ENCODE measurements around the gene KCNH2. TPM values are rescaled to one million over a fixed set of nuclear protein-coding genes. Genes with fewer than 3 reads are reported as not detected.

Gene KCNH2
- total RNA-seq, 1 donor from 2014 or later, result not detected

DNA sequence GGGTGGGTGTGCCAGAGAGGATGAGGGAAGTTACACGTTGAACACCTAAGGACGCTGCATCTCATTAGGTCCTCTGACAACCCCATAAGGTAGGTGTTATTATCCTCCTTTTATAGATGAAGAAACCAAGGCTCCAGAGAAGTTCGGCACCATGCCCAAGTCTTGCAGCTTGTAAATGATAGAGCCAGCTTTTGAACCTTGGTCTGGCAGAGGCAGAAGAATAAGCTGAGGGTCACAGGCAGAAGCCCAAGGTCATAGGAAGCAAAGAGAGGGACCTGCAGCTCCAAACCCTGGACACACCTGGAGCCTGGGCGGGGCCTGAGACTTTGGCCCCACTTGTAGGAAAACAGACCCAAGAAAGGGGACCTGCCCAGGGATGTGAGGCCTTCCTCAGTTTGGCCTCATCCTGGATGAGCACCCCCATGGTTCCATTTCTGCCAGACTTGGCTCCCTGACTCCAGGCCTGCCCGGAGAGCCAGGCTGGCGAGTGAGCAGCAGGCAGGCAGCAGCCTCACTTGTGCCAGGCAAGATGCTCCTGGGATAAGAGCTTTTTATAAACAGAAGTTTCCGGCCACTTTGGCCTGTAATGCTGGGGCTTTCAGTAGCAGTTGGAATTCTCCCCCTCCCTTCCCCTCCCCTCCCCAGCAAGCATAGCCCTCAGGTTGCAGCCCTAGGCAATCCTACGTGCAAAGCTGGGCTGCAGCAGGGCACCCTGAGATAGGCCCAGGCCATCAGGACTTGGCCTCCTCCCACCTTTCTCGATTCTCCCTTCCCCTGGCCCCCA lies 2.4 kb downstream of the KCNH2 start:
- DNase-seq (ENCODE audit: low read depth in 2 of 2), result no peak

DNA sequence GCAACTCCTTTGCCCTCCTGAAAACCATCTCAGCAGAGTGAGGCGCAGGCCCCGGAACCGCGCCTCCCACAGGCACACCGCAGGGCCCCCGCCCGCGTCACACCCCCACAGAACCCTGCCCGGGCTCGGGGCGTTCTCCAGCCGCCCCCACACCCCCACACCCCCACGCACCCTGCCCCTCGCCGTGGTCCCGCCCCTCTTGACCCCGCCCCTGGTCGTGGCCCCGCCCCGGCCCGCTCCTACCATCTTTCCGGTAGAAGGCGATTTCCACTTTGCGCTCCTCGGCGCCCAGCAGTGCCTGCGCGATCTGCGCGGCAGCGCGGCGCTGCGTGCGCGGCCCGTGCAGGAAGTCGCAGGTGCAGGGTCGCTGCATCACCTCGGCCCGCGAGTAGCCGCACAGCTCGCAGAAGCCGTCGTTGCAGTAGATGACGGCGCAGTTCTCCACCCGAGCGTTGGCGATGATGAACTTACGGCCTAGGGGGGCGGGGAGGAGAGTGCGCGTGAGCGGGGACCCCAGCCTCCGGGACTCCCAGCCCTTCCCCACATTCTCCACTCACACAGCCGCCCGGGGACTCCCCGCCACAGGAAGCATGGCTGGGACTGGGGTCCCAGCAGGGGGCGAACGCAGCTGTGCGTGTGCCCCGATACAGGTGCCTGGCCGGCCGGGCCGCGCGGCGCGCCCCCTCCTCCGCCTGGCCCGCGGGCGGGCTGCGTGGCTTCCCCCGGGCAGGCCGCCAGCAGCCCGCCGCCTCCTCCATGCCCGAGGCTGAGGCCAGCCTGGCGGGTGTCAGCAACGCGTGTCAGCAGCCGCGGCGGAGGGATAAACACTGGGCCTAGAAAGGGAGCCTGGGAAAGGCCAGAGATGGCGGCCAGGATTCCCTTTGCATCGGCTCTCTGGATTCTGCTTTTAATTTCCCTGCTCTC lies 3.4 kb downstream of the KCNH2 start:
- peak in 1 of 2 donors; percentile 42 for DNase-seq (ENCODE audit: low read depth in 2 of 2)

DNA sequence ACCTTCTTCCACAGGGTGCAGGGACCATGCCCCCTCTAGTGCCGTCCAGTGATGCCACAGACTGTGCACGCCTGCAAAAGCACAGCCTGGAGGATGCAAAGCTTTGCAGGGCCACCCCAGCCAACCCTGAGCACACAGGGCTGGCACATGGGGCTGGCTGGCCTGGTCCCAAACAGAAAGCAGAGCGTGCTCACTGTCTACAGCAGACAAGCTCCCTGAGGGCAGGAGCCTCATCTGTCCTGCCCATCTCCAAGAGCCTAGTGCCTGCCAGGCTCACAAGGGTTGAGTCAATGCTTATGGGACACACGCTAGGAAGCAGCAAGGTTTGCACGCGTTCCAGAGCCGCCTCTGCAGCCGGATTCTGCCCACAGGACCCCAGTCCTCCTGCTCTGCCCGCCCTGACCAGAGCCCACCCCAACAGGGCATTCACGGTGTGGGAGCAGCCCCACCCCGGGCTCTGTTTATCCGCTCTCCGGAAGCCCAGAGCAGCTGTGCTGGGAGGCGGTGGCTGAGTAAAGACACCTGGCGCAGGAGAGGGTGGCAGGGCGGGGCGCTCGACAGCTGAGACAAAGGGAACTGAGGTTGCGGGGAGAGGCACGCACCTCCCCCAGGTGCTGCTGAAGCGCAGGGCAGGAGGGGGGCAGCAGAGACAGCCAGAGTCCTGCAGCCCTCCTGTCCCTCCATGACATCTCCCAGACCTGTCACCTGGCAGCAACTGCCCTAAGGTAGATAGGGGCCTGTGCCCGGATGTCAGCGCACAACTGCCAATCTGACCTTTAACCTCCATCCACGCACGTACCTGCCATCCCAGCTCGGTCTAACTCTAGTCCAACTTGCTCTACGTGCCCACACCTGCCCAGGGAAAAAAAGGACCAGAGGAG lies 4.3 kb downstream of the KCNH2 start:
- DNase-seq (ENCODE audit: low read depth in 2 of 2), result no peak

DNA sequence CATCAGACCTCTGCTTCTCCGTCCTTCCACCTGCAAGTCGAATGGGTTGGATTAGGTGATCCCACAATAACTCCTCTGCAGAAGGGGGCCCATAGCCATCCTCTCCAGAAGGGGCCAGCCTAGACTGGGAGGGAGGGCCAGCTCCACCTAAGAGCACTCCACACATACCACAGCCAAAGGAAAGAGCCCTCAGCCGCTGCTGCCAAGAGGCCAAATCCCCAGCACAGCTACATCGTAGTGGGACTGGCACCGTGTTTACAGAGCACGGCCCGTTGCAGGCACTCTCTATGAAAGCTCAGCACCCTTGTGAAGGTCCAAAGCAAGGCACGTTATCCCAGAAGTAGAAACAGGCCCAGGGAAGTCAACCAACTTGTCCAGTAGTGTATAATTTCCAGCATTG lies 5.4 kb downstream of the KCNH2 start:
- DNase-seq (ENCODE audit: low read depth in 2 of 2), result no peak

- DNase-seq (ENCODE audit: low read depth in 2 of 2), result no peak
These were observed 6.1 kb downstream of the KCNH2 start for GRCh38 chr7:150972023-150972468.

DNA sequence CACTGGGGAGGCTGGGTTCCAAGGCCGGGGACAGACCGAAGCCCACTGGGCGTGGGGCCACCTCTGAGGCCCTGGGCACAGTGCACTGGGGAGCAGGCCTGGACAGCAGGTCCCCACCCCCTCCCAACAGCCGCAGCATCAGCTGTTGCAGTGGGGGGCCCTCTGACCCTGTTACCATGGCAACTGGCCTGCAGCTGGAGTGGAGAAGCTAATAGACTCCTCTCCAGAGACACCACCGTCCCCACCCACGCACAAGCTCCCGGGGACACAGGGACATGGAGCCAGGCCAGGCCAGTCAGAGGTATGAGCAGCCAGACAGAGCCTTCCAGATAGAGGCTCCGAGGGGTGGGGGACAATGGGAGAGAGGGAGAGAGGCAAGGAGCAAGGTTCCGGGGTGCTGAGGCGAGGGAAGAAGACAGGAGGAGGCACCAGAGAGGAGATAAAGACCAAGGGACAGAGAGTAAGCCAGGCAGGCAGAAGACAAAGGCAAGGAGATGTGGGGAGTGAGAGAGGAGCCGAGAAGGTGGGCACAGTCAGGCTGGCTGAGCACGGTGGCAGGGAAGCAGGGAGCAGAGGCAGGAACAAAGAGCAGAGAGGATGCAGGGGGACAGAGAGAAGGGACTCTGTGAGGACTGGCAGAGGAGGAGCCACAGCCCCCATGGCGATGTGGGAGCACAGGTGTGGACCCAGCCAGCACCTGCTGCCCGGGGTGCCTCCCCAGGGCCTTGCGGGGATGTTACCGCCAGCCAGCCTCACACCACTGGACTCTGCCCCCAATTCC lies 6.7 kb downstream of the KCNH2 start:
- no peak for DNase-seq (ENCODE audit: low read depth in 2 of 2)

DNA sequence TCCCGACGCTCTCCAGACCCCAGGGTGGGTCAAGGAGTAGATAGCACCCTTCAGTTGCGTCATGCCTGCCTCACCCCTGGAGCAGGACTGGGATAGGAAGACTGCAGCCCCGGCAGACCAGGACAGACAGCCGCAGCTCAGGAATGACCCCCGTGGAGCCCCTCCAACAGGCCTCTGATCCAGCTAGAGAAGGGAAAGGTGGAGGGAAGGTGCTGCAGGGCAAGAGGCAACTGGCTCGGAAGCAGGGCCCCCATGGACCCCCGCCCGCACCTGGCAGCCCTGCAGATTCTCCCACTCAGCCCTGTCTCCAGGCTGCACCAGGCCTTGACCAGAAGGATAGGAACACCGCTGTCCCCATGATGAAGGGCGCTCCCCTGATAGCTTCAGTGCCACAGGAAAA lies 7.7 kb downstream of the KCNH2 start:
- DNase-seq (ENCODE audit: low read depth in 2 of 2), result no peak

GRCh38 chr7:150969475-150969874 lies 8.6 kb downstream of the KCNH2 start:
- no peak for DNase-seq (ENCODE audit: low read depth in 2 of 2)

GRCh38 chr7:150968734-150969372 lies 9.3 kb downstream of the KCNH2 start:
- no peak for DNase-seq (ENCODE audit: low read depth in 2 of 2)

DNA sequence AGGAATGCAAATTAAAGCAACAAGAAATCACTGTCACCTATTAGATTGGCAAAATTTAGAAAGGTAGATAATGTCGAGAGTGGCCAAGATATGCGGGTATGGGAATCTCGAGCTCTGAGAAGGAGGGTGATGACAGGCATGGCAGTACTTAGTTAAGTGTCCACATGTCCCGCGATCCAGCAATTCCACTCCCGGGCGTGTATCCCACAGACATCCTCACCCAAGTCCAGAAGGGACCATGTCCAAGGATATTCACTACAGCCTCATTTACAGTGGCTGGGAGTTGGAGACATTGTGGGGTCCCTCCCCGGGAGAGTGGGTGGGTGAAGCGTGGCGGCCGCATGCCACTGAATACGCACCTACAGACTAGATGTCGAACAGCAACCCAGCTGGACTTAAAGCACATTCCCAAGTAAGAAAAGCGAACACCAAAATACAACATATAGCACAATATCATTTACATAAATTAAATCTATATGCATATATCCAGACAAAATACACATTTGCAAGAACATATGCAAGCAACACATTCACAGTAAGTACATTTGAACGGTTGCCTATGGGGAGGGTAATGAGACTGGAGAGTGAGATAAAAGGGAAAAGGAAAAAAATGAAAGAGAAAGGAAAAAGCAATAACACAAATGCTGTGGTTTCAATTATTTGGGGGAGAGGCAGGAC lies 9.9 kb downstream of the KCNH2 start:
- DNase-seq (ENCODE audit: low read depth in 2 of 2), result no peak

DNA sequence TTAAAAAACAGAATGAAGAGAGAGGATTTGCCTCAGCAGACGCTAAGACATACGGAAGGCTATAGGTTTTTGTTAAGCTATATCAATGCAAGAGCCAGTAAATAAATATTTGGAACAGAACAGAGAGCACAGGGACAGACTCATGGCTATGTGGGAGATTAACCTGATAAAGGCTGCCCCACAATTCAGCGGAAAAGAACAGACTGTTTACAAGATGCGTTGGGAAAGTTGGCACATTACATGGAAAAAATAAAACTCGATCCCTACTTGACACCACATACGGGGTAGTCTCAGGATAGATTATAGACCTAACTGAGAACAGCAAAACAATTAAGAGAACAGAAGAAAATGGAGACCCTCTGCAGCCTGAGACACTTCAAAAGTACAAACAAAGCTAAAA lies 10.8 kb downstream of the KCNH2 start:
- no peak for DNase-seq (ENCODE audit: low read depth in 2 of 2)

DNA sequence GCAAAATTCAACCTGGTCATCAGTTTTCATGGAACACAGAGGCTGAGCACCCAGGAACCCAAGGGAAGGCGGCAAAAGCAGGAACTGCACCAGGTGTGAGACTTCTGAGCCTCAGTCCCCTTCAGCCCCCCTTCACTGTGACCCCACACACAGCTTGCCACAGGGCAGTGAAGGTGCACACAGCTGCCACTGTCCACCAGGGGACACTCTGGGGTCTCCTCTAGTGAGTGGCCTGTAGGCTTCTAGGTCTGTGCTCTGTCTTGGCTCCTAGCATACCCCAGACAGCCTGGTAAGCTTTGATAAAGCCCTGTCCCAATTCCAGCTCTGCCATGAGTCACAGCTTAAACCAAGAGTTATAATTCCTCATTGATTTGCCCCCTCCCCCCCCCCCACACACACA lies 12.1 kb downstream of the KCNH2 start:
- peak in 1 of 2 donors; percentile 45 for DNase-seq (ENCODE audit: low read depth in 2 of 2)

DNA sequence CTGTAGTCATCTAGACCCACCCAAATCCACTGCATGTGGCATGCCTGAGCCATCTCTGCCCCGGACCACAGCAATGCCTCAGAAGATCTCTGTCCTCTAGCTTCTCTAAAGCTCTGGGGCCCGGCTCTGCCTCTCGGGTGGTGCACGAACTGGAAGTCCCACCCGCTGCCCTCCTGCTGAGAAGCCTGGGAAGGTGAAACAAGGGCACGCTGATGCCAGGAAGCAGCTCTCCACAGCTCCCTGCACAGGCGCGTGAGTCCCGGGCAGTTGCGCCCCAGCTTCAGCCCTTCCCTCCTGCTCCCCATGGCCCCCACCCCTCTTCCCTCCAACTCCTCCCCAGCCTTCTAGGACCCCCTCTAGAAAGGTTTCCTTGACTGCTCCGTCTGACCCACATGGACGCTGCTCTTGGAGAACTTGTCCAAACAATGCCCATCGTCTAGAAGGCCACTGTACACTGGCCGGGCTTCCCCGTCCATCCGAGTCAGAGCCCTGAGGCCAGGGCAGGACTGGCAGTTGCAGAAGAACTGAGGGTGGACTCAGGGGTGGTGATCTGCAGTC lies 12.8 kb downstream of the KCNH2 start:
- no peak for DNase-seq (ENCODE audit: low read depth in 2 of 2)

DNA sequence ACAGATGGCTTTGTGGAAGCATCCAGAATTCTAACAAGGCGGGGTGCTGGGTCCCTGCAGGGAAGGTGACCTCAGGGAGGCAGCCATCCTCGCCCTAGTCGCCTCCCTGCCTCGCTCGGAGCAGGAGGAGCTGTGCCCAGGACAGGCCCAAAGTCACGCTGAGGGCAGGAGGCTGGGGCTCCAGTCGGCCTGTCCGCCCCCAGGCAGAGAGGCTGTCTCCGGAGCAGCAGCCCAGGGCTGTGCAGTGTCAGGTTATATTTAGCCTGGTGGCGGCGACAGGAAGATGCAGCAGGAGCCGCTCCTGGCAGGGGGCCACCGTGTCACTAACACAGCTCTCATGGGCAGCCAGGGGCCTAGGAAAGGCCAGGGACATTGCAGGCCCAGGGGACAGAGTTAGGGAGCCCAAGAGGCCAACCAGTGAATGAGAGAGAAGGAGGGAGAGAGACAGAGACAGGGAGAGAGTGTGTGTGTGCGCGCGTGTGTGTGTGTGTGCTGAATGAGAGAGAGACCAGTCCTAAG lies 13.5 kb downstream of the KCNH2 start:
- DNase-seq (ENCODE audit: low read depth in 2 of 2), result peak; percentile 28 to 29

GRCh38 chr7:150963707-150964559 lies 14.2 kb downstream of the KCNH2 start:
- DNase-seq (ENCODE audit: low read depth in 2 of 2), result no peak

- DNase-seq (ENCODE audit: low read depth in 2 of 2), result peak; percentile 25 to 52
These were observed 15.3 kb downstream of the KCNH2 start for GRCh38 chr7:150962553-150963399.

DNA sequence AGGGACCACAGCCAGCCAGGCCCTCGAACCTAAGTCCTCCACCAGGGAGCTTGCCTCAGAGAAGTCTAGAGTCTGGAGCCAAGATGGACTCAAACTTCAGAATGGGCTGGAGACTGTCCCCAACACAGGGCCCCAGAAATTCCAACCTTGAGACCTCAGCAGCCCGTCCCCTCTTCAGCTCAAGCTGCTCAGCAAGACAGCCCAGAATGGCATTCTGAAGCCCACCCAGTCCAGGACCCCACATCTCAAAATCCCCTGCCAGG lies 15.9 kb downstream of the KCNH2 start:
- DNase-seq (ENCODE audit: low read depth in 2 of 2), result no peak

Measured in dermis microvascular lymphatic vessel endothelial cell (primary cell).